Uterus (tissue), 2 donors: ENCODE measurements around the gene NPC1L1.

Experiments
- POLR2A ChIP-seq, 2 donors: fragments of 450-650 bp; IDR thresholded peaks; one replicate each; pipeline ENCODE4 v1.6.1; 2016; ENCODE audit warnings: antibody characterized with exemption in 2 of 2, mild to moderate bottlenecking in 1 of 2, moderate library complexity in 1 of 2
- TF ChIP-seq, protein P1 (sequence below), 4 experiments: fragments of 200-600 bp in 2 of 4; fragments of 450-650 bp in 2 of 4; sonication (generic) in 2 of 4; IDR thresholded peaks; one replicate each; pipeline ENCODE4 v1.5.1; 2016 to 2019; ENCODE audit warnings: antibody characterized with exemption in 4 of 4, mild to moderate bottlenecking in 2 of 4, moderate library complexity in 1 of 4

DNA sequence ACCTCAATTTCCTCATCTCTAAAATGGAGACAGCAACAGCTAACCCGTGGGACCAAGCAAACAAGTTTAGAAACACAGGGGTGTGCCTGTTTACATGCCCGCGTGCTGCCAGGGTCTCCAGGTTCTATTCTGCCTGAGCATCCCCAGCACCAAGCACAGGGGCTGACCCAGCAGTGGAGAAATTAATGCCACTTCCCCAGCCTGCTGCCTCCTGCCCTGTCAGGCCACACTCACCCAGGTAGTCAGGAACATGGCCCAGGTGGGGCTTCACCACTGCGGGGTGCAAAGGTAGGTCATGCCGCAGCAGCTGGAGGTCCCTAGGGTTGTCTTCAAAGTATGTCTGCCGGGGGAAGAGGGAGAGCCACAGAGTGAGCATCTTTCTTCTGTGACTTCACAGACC lies 26.8 kb upstream of the NPC1L1 start:
- TF ChIP-seq, protein P1, sequence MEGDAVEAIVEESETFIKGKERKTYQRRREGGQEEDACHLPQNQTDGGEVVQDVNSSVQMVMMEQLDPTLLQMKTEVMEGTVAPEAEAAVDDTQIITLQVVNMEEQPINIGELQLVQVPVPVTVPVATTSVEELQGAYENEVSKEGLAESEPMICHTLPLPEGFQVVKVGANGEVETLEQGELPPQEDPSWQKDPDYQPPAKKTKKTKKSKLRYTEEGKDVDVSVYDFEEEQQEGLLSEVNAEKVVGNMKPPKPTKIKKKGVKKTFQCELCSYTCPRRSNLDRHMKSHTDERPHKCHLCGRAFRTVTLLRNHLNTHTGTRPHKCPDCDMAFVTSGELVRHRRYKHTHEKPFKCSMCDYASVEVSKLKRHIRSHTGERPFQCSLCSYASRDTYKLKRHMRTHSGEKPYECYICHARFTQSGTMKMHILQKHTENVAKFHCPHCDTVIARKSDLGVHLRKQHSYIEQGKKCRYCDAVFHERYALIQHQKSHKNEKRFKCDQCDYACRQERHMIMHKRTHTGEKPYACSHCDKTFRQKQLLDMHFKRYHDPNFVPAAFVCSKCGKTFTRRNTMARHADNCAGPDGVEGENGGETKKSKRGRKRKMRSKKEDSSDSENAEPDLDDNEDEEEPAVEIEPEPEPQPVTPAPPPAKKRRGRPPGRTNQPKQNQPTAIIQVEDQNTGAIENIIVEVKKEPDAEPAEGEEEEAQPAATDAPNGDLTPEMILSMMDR (IDR thresholded peaks at IDR 0.05), result no peak
- TF ChIP-seq POLR2A (IDR thresholded peaks at IDR 0.05), result no peak
